Right renal cortex interstitium (tissue), 3 donors: ENCODE measurements around the gene IER3. TPM values are rescaled to one million over a fixed set of nuclear protein-coding genes. Genes with fewer than 3 reads are reported as not detected.
"Not testable (repeated sequence)": the region's sequence is repeated elsewhere in the genome, so short reads cannot be mapped to it uniquely, and the experiment has no call there.

Experiments
- DNase-seq, 3 donors: peaks; one replicate each; pipeline ENCODE4 v3.0.0-alpha.2; 2013; ENCODE audit warnings: low read depth in 3 of 3, low spot score in 2 of 3
- polyA plus RNA-seq, 3 donors: library from polyadenylated mRNA; unstranded; fragments of 120-200 nt; gene quantifications; one replicate each; pipeline ENCODE4 v1.2.1, GENCODE V29; 2013; ENCODE audit not compliant: insufficient read length in 3 of 3

IER3 gene
- polyA plus RNA-seq, 3 donors: 17.9 to 24.5 (median 23.3) TPM

DNA sequence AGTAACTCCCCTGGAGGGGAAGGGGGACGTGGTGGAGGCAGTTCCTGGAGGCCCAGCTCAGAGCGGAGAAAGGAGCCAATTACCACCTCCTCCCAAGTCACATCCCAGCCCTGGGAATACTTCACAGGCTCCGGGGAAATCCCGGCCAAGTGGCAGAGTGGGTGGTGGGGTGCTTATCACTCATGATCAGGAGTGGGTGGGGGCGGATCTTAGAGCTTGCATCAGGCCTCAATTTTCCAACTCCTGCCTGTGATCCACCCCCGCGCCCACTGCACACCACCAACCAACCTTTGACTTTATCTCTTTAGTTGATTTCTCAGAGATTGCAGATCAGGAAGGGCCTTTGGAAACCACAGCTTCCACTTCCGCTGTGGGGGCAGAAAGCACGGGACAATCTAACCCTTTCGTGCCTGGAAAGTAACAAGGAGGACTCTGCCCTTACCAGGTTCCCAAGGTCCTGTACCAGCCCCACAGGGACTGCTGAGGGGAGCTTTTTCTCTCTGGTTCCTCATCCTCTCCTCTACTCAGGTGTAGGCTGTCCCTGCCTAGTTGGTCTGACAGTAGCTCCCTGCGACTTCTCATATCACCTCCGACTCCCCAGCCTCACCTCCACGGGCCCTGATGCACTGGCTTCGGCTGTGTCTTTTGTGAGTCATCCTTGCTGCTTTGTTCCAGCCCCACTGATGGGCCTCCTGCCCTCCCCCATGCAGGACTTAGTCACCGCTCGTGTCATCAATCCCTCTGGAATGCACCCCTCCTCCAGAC, 24.9 kb upstream of the IER3 start:
- DNase-seq: no peak

GRCh38 chr6:30768634-30769087, 24.3 kb upstream of the IER3 start:
- no peak for DNase-seq

DNA sequence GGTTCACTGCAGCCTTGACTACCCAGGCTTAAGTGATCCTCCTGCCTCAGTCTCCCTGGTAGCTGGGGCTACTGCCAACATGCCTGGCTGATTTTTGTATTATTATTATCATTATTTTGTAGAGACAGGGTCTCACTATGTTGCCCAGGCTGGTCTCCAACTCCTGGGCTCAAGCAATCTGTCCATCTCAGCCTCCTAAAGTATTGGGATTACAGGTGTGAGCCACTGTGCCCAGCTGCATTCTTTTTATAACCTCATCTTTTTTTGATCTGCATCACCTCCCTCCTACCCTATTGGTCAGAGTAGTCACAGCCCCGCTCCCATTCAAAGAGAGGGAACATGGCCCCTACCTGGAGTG, 23.6 kb upstream of the IER3 start:
- no peak for DNase-seq

GRCh38 chr6:30767158-30767943, 23.0 kb upstream of the IER3 start:
- no peak for DNase-seq

DNA sequence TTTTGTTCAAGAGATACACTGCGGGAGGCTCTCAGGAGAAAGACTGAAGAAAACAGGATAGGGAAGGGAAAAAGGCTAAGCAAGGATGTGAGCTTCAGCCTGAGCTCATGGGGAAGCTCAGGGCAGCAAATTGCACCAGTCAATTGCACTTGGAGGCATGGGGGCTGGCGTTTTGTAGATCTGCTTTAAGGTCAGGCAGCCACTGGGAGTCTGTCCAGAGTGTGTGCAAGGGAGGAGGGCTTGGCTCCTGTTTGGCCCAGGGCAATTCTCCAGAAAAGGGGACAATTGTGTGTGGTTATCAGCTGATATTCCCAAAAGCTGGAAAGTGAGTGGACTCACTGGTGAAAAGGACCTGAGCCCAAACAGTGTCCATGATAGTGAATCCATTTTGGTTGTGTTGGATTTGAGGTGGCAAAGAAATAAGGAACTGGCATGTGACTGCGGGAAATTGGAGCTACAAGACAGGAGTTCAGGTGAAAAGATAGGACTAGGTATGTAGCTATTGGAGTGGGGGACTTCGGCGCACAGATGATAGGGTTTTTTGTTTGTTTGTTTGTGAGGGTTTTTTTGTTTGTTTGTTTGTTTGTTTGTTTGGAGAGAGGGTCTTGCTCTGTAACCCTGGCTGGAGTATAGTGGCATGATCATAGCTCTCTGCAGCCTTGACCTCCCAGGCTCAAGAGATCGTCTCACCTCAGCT, 22.3 kb upstream of the IER3 start:
- DNase-seq: no peak

DNA sequence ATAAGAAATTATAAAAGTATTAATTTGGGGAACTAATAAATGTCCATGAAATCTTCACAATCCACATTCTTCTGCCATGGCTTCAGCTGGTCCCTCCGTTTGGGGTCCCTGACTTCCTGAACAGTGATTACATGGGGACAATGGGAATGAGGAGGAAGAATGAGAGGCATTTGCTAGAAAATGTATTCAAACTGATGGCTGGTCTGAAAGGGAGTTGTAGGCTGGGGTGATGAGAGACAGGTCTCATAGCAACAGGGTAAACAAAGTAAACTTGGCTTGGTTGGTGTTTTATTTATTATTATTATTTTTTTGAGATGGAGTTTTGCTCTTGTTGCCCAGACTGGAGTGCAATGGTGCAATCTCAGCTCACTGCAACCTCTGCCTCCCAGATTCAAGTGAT, 21.1 kb upstream of the IER3 start:
- DNase-seq: not testable (repeated sequence)

- DNase-seq: not testable (repeated sequence)
Measured at GRCh38 chr6:30764490-30765043, 20.2 kb upstream of the IER3 start.

DNA sequence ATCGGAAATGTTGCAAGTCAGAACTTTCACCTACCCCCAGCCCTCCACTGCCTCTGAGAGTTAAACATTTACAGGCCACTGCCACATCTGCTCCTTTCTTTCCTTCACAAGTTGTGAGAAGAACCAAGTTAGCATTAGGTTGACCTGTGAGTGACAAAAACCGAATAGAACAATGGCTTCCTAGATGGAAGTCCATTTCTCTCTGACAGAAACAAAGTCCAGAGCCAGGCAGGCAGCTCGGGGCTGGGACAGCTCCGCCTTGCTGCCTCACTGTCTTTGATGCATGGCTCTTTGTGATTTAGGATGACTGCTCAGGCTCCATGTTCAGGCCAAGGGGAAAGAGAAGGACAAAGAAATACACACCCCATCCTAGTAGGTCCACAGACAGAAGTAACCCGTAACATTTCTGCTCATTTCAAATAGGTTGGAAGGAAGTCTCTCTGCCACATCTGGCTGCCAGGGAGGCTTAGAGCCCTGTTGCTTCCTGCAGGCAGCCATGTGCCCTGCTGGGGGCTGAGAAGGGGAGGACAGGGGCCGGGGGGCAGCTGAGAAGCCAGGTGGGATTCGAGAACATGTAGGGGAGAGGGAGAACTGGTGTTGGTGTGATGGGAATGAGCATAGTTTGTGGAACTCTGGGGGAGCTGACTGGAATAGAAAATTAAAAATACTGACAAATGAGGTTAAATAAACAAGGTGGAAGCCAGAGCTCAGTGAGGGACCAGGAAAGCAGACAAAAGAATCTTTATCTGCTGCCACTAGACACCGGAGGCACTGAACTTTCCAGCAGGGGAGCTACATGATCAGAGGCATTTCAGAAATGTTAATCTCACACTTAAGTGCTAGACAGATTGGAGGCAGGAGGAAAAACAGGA, 19.5 kb upstream of the IER3 start:
- DNase-seq: no peak

DNA sequence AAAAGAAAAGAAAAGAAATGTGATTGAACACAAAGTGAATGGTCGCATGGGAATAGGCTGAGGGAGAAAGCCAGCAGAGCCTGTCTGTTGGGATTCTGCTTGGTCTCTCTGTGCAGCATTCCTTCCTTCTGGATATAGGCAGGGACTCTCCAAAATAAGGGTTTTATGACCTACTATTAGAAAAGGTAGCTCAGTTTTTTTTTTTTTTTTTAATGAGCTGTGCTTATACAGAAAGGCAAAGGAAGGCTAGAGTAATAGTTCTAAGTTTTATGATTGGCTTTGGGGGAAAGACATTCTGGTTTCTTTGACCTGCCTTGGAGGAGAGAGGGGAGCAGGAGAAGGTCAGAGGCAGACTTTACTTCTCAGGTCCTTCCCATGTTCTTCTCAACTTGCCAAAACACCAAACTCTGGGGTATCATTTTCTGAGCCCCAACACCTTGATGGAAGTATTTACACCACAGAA, 18.8 kb upstream of the IER3 start:
- DNase-seq: no peak

DNA sequence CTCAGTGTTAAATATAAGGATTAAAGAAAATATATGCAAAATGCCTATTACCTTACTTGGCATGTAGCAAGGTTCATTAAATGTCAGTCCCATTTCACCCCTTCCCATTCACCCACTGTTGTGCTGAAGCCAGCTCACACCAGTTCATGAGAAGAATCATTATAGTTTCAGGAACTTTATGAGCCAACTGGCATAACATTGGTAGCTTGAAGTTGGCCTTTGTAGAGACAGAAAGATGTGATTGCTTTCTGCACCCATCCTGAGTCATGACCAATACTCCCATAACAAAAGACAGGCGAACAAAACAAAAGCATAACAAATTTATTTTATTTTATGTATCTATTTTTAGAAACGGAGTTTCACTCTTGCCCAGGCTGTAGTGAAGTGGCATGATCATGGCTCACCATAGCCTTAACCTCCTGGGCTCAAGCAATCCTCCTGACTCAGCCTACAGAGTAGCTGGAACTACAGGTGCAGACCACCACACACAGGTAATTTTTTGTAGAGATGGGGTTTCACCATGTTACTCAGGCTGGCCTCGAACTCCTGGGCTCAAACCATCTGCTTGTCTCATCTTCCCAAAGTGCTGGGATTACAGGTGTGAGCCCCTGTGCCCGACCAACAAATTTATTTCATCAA, 17.6 kb upstream of the IER3 start:
- DNase-seq: no peak

- no peak for DNase-seq
Measured at GRCh38 chr6:30760549-30760948, 16.2 kb upstream of the IER3 start.

DNA sequence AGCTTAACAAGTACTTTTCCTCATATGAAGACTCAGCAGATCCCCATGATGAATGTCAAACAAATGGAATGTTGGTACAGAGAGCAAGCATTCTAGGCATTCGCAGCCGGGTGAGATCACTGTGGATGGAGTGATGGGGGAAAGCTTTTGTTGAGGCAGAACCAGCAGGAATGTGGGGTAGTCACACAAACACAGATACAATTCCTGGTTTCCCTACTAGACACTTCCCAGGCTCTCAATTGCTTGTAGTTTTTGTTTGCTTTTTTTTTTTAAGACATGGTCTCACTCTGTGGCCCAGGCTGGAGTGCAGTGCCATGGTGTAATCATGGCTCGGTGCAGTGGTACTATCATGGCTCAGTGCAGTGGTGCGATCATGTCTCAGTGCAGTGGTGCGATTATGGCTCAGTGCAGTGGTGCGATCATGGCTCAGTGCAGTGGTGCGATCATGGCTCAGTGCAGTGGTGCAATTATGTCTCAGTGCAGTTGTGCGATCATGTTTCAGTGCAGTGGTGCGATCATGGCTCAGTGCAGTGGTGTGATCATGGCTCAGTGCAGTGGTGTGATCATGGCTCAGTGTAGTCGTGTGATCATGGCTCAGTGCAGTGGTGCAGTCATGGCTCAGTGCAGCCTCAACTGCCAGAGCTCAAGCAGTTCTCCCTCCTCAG, 15.4 kb upstream of the IER3 start:
- DNase-seq: no peak

DNA sequence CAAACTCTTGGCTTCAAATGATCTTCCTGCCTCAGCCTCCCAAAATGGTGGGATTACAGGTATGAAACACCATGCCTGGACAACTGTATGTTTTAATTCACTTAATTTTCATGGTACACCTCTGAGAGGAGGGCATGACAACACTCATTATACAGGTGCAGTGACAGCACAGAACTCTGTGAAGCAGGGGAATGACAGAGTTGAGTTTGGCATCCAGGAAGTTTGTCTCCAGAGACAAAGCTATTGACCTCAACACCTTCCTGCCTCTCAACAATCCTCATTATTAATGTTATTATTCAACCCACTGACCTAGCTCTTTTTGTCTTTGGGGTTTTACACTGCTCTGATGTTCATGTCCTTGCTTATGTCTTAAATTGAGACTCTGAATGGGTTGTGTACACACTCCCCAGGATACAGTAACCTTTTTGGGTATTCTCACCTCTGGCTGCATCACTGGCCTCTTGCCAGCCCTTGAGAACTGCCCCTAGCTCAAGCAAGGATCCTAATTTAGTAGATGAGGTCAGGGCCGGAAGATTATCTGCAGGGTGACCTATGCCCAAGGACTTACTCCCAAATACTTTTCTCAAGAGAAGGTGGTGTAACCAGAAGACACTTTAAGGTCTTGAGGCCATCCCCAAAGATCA, 13.0 kb upstream of the IER3 start:
- no peak for DNase-seq

GRCh38 chr6:30756405-30757003, 12.2 kb upstream of the IER3 start:
- not testable (repeated sequence) for DNase-seq

DNA sequence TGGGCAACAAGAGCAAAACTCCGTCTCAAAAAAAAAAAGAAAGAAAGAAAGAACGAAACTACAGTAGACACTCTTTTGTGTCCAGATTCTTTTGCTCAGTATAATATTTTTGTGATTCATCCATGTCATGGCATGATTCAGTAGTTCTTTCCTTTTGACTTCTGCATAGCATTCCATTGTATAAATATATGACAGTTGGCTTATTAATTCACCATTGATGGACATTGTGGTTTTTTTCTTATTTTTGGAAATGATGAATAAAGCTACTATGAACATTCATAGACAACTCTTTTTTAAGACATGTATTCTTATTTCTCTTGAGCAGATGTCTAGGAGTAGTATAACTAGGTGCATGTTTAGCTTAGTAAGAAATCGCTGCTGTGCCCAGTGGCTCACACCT, 10.3 kb upstream of the IER3 start:
- no peak for DNase-seq

DNA sequence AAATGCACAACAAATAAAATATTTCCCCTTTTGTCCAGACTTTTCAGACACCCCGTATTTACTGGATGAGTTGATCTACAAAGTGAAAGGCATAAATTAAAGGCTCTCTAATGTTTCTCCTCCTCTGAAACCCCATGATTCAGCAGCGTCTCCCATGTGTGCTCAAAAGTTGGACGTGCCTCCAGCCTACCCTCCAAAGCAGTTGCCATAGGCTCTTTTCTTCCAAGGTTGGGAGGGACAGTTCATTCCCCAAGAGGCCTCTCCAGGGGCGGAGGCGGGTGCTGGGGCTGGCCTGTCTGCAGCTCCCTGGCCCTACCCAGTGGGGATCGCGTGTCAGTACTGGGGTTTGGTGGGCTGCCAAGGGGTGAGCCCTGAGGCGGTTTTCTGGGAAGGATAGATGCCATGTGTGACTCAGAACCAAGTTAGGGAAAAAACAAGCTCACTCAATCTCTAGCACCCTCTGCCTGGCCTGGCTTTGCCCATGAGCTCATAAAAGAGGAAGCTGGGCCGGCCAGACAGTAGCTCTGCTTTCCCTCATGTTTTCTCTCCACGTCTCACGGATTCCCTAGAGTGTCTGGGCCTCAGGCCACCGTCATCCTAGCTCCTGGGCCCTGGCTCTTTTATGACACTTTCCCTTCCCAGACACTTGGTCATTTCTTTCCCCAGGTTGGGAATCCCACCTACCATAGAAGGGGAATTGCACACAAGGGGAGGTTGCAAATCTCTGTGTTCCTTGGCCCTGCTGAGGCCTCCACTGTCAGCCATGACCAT, 8.0 kb upstream of the IER3 start:
- no peak for DNase-seq

DNA sequence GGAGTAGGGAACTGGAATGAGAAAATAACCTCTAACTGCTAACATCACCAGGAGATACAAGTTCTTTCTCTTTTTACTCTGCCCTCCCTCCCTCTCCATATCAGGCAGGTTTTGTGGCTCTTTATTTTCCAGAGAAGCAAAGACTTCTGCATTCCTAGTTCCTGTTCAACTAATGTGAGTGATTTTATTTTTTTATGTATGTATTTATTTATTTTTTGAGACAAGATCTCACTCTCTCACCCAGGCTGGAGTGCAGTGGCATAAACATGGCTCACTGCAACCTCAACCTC, 6.0 kb upstream of the IER3 start:
- no peak for DNase-seq
